GM21786 (cell line): ENCODE measurements around the gene ITPKC.
A peak's percentile ranks its signal among the peaks of the same experiment; 100 is the strongest.
"Not testable (repeated sequence)": the region's sequence is repeated elsewhere in the genome, so short reads cannot be mapped to it uniquely, and the experiment has no call there.

Experiments used
- ATAC-seq: cut with Tn5 transposase; IDR thresholded peaks from one replicate; pipeline ENCODE4 v1.9.1; 2021; ENCODE audit not compliant: unreplicated experiment

Gene ITPKC

DNA sequence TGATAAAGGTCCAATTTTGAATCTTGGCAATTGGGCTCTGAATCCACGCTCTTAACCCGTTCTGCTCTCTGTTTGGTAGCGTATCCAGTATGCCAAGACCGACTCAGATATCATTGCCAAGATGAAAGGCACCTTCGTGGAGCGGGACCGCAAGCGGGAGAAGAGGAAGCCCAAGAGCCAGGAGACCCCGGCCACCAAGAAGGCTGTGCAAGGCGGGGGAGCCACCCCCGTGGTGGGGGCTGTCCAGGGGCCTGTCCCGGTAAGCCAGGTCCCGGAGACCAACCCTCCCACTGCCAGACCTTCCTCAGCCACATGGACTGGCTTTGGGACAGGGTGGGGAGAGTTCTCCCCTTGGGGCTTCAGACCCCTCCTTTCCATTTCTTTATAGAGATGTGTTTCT lies 42.4 kb downstream of the ITPKC start:
- ATAC-seq = no peak

DNA sequence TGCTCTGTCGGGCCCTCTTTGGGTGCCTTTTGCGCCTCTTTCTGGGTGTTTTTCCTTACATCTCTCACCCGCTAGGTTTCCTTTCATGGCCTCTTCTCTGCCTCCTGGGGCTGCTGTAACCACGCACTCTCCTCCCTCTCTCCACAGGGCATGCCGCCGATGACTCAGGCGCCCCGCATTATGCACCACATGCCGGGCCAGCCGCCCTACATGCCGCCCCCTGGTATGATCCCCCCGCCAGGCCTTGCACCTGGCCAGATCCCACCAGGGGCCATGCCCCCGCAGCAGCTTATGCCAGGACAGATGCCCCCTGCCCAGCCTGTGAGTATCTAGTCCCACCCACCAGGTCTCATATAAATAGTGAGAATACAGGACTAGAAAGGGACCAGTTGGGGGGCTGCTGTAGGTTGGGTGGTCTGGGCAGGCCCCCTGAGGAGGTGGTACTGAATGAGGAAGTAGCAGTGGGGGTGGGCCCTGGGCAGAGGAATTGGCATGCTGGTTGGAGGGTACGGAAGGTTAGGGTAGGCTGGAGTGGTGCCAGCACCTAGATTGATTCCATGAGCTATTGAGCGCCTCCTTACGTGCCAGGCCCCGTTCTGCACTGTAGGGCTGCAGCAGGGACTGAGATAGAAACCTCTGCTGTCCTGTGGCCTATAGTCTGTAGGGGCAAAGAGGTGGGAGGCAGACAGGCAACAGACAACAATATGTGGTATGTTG lies 46.0 kb downstream of the ITPKC start:
- ATAC-seq = no peak

DNA sequence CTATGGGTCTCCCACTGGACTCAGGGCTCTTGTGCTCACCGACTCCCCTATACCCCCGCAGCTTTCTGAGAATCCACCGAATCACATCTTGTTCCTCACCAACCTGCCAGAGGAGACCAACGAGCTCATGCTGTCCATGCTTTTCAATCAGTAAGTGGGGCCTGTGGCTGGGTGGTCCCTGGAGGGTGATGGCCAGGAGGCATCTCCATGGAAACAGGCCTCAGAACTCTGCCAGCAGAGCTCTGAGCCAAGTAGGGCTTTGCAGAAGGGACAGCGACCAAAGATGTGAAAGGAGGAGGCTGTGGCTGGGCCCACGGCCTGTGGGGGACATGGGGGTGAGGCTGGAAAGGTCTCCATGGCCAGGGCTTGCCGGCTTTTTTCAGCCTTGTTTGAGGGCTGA lies 46.6 kb downstream of the ITPKC start:
- ATAC-seq = no peak

DNA sequence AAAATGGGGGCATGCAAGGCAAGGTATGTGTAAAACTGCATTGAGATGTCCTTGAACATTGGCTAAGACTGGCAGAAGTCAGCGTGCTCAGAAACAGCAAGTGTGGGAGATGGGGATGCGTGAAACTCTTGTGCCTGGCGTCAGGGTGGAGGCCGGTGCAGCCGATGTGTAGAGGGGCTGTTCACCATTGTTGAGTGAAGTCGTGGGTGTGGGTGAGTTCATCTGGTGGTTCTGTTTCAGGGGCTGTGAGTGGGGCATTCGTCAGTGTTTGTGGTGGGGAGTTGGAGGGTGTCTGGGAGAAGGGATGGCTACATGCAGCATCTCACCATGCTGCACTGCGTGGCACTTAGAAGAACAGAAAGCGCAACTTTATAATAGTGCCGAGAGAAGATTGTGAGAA lies 47.1 kb downstream of the ITPKC start:
- ATAC-seq = no peak

DNA sequence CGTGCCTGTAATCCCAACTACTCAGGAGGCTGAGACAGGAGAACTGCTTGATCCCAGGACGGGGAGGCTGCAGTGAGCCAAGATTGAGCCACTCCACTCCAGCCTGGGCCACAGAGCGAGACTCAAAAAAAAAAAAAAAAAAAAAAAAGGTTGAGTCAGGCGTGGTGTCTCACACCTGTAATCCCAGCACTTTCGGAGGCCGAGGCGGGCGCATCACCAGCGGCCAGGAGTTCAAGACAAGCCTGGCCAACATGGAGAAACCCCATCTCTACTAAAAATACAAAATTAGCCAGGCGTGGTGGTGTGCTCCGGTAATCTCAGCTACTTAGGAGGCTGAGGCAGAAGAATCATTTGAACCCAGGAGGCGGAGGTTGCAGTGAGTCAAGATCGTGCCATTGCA lies 49.5 kb downstream of the ITPKC start:
- ATAC-seq = not testable (repeated sequence)

DNA sequence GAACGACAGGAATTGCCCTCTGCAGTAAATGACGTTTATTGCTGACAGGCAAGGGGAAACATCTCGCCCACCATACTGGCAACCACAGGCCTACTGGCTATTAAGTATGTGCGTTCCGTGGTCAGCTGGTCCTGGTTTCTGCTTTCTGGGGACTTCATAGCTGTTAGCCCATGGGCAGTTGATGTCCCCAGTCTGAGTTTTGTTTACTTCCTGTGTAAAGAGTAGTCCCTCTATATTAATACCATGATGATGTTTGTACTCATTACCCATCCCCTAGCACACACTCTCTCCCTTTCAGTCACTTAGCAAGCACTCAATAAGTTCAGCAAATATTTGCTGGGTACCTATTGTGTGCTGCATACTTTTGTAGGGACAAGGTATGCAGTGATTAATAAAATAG lies 52.0 kb downstream of the ITPKC start:
- ATAC-seq = no peak

DNA sequence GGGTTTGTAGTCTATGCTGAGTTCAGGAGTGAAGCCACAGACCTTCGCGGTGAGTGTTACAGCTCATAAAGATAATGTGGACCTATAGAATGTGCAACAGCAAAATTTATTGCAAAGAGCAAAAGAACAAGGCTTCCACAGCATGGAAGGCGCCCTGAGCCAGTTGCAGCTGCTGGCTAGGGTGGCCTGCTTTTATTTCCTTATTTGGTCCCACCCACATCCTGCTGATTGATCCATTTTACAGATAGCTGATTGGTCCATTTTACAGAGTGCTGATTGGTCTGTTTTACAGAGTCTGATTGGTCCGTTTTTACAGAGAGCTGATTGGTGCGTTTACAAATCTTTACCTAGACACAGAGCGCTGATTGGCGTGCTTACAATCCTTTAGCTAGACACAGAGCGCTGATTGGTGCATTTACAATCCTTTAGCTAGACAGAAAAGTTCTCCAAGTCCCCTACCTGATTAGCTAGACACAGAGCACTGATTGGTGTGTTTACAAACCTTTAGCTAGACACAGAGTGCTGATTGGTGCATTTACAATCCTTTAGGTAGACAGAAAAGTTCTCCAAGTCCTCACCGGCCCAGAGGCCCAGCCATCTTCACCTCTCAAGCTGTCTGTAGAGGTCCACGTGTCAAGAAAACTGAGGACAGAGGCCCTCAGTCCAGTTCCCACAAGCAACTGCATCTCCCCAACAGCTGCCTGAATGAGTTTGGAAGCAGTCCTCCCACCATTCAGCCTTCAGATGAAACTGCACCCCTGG lies 54.4 kb downstream of the ITPKC start:
- ATAC-seq = not testable (repeated sequence)

DNA sequence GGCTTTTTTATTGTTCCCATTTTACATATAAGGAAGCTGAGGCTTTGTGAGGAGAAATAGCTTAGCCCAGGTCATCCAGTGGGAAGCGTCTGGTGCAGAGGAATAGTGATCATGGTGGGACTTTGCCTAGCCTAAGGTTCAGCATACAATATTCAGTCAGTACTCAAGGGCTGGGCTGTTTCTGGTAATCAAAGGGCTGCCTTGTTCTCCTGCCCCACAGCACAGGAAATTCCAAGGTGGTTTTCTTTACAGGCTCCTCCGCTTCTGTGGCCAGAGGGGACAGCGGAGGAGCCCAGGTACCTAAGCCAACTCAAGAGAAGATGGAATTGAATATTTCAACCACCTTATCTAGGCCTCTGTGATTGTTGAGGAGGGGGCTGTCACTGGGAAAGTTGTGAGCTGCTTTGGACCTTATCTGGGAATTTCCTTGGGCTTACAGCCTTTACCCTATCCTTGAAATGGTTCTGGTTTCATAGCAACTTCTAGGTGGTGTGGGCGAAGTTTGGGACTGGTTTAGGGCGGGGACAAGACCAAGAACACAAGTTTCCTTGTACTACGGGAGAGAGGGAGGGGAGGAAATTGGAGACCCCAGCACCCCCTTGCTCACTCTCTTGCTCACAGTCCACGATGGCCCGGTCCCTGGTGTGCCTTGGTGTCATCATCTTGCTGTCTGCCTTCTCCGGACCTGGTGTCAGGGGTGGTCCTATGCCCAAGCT lies 58.2 kb downstream of the ITPKC start, which contains the start of gene MIA:
Gene MIA, plus strand, starts transcription at position 606 of the 716 bp plus-strand sequence. Its CDS starts 22 bp downstream, at position 628.
- no peak for ATAC-seq

DNA sequence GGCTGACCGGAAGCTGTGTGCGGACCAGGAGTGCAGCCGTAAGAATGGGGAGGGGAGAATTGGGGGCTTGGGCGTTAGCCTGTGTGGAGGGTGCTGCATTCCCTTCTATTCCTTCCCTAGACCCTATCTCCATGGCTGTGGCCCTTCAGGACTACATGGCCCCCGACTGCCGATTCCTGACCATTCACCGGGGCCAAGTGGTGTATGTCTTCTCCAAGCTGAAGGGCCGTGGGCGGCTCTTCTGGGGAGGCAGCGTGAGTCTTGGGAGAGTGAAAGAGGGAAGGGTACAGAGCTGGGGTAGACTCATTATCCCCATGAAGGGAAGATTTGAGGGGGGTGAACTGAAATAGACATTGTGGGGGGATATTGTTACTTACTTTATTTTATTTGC lies 58.7 kb downstream of the ITPKC start:
- no peak for ATAC-seq

DNA sequence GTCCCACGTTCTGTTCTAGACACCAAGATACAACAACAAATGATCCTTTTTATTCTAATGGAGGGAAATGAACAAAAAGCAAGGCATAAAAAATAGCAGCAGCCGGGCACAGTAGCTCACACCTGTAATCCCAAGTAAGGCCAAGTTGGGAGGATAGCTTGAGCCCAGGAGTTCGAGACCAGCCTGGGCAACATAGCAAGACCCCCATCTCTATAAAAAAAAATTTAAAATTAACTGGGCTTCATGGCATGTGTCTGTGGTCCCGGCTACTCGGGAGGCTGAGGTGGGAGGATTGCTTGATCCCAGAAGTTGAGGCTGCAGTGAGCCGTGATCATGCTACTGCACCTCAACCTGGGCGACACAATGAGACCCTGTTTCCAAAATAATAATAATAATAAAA lies 59.5 kb downstream of the ITPKC start:
- no peak for ATAC-seq

DNA sequence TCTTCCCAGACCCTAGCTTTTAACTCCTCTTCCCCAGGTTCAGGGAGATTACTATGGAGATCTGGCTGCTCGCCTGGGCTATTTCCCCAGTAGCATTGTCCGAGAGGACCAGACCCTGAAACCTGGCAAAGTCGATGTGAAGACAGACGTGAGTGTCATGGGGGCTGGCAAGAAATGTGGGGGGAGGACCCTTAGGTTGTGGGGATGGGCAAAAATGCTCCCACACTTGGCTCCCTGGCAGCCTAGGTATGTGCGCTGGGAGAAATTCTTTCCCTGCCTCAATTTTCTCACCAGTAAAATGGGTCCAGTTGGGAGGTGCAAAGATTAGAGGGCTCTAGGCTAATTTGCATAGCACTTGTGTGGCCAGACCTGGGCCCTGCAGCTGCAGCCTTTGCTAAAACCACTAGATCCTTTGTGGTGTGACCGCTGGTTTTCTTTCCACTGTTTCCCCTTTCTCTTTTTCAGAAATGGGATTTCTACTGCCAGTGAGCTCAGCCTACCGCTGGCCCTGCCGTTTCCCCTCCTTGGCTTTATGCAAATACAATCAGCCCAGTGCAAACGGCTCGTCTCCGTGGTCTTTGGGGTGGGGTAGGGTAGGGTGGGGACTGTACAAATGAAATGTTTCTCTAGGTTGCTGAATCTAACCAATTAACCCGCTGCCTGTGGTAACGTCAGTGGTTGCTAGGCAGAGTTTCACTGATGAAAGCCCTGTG lies 60.2 kb downstream of the ITPKC start:
- ATAC-seq = peak; percentile 60

DNA sequence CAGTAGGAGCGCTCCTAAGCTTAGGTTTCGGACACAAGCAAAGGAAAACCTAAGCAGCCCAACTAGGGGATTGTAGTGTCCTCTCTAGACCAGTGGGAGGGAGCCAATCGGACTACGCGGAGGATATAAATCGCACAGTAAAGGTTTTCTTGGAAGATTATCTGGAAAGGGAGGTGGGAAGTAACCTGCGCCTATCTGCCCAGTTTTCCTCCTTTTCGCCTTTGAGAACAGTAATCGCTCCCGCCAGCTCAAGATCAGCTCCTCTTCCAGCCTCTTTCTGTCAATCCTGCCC lies 60.7 kb downstream of the ITPKC start:
- no peak for ATAC-seq

DNA sequence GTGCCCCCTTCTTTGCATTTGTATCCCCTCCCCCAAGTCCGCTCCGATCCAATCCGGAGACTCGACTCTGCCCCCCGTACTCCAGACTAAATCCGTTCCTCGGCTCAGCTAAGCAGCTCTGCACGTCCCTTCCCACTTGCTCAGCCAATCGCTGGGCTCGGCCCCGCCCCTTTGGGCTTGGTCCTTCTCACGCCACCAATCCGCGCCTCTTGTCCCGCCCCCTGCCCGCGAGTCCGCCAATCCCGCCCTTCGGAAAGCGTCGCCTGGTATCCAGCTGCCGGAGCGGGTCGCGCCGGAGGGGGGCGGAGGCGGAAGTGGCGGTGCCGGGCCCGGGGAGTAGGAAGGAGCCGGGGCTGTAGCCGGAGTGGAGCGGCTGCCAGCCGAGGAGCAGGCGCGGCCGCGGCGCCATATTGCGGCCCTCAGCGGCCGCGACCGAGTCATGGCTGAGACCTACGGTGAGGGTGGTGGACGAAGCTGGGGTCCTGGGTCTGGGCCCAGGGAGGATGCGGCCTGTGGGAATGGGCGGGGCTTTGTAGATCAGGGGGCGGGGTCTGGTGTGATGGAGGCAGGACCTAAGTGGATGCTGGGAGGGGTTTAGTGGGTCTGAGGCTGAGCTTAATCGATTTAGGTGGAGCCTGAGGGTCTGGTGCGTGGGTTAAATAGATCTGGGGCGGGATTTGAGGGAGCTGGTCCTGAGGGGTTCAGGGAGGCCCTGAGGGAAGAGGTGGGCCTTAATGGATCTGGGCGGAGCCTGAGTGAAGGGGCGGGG lies 61.2 kb downstream of the ITPKC start, which contains the start of gene RAB4B:
Gene RAB4B, plus strand, starts transcription at position 311 of the 769 bp plus-strand sequence. Its CDS starts 129 bp downstream, at position 440.
- peak; percentile 56 for ATAC-seq

DNA sequence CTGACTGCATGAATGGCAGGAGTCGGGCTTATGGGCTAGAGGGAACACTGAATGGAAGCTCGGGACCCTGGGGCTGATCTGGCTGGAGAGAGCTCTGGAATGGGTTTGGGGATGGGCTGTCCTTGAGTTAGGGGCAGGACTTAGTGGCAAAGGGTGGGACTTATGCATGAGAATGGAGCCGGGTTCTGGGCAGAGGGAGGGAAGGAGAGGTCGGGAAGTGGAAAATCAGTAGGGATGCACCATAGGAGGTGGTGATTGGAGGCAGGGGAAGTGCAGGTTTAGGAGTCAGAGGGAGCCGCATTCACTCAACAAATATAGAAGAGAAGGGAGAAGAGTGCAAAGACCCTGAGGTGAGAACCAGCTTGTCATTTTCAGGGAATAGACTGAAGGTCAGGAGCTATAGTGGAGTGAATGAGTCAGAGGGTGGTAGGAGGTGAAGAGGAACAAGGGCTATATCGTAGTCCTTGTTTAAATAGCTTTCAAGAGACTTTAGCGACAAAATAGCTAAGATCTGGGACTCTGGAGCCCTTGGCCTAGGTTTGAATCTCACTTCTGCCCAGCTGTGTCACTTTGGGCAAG lies 61.9 kb downstream of the ITPKC start:
- ATAC-seq = no peak

DNA sequence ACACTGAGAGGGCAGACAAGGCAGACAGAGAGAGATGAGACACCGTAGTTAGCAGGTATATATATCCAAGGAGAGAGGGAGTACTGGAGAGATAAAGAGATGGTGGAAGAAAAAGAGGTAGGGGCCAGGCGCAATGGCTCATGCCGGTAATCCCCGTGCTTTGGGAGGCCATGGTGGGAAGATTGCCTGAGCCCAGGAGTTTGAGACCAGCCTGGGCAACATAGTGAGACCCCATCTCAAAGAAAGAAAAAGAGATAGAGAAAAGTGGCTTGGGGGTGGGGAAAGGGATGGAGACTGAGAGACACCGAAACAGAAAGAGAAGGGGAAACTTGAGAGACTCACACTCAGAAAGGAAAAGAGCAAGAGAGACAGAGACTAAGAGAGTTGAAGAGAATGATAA lies 63.7 kb downstream of the ITPKC start:
- ATAC-seq = no peak

DNA sequence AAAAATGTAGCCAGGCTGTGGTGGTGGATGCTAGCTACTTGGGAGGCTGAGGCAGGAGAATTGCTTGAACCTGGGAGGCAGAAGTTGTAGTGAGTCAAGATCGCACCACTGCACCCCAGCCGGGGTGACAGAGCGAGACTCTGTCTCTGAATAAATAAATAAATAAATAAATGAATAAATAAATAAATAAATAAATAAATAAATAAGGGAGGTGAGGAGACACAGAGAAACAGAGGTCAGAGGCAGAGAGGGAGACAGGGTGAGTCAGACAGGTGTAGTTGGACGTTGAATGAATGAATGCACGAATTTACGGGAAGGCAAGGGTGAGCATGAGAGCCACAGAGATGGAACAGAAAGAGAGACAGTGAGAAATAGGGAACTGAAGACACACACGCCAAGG lies 64.2 kb downstream of the ITPKC start:
- ATAC-seq = no peak

DNA sequence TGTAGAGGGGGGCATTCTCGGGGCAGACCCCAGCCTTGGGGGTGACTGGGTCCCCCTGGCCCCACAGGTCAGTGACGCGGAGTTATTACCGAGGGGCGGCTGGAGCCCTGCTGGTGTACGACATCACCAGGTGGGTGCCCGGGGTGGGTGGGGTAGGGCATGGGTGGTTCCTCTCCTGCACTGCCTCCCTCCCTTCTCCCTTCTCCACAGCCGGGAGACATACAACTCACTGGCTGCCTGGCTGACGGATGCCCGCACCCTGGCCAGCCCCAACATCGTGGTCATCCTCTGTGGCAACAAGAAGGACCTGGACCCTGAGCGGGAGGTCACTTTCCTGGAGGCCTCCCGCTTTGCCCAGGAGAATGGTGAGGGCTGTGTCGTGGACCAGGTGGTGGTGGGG lies 66.8 kb downstream of the ITPKC start:
- no peak for ATAC-seq

DNA sequence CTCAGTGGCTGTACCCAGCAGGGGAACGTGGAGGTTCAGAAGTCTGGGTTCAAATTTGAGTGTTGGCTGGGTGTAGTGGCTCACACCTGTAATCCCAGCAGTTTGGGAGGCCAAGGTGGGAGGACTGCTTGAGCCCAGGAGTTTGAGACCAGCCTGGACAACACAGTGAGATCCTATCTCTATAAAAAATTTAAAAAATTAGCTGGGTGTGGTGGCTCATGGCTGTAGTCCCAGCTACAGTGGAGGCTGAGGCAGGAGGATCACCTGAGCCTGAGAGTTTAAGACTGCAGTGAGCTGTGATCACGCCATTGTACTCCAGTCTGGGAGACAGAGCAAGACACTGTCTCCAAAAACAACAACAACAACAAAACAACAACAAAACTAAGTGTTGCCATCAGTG lies 67.2 kb downstream of the ITPKC start:
- ATAC-seq = not testable (repeated sequence)

DNA sequence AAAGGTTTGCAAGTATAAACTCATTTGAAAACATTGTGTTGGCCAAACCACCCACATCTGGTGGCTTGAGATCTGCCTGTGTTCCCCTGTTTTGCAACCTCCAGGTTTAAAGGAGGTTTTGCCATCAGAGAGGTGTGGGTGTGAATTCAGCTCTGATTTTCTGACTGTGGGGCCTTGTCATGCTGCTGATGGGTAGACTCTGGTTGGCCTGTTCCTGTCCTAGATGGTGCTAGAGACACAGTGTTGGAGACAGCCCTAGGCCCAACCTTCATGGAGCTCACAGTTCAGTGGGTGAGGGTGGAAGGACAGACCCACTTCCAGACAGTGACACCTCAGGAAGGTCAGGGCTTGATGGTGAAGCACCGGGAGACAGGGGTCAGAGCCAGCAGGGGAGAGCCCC lies 68.6 kb downstream of the ITPKC start:
- ATAC-seq = no peak
